DND-41 (cell line): ENCODE results near the gene IER2.

Experiments
- EZH2 ChIP-seq: IDR thresholded peaks from 3 replicates; pipeline ENCODE4 v1.6.1; 2012; ENCODE audit warnings: borderline replicate concordance, low read depth, mild to moderate bottlenecking, moderate library complexity, low read length, inconsistent platforms; ENCODE audit not compliant: severe bottlenecking
- TF ChIP-seq, protein P1 (sequence below): IDR thresholded peaks from 2 replicates; pipeline ENCODE4 v1.5.1; 2012; ENCODE audit warnings: borderline replicate concordance, low read length, moderate library complexity, mild to moderate bottlenecking; ENCODE audit not compliant: poor library complexity, severe bottlenecking; ENCODE audit errors: extremely low read depth

DNA sequence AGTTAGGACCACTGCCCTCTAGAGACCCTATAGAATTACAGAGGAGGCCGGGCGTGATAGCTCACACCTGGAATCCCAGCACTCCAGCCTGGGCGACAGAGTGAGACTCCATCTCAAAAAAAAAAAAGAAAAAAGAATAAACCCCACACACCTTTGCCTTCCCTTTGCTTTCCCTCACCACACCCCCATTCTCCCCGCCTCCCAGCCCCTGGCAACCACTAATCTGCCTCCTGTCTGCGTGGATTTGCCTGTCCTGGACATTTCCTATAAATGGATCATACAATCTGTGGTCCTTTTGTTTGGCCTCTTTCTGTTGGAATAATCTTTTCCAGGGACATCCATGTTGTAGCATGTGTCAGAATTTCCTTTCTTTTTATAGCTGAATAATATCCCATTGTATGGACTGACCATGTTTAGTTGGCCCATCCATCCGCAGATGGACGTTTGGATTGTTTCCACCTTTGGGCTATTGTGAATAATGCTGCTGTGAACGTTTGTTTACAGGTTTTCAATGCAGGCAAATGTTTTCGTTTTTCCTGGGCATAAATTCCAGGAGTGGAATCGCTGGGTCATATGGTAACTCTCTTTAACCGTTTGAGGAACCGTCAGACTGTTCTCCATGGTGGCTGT lies 16.9 kb upstream of the IER2 start:
- TF ChIP-seq, protein P1, sequence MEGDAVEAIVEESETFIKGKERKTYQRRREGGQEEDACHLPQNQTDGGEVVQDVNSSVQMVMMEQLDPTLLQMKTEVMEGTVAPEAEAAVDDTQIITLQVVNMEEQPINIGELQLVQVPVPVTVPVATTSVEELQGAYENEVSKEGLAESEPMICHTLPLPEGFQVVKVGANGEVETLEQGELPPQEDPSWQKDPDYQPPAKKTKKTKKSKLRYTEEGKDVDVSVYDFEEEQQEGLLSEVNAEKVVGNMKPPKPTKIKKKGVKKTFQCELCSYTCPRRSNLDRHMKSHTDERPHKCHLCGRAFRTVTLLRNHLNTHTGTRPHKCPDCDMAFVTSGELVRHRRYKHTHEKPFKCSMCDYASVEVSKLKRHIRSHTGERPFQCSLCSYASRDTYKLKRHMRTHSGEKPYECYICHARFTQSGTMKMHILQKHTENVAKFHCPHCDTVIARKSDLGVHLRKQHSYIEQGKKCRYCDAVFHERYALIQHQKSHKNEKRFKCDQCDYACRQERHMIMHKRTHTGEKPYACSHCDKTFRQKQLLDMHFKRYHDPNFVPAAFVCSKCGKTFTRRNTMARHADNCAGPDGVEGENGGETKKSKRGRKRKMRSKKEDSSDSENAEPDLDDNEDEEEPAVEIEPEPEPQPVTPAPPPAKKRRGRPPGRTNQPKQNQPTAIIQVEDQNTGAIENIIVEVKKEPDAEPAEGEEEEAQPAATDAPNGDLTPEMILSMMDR, result no peak
- TF ChIP-seq EZH2, result no peak
